Epithelial cell of proximal tubule (primary cell): Measurements from ENCODE around the gene LRRC37A. TPM values are rescaled to one million over a fixed set of nuclear protein-coding genes. Genes with fewer than 3 reads are reported as not detected.

ENCODE experiments used
- total RNA-seq: library from RNA; depleted of rRNA; stranded (reverse); fragments of >200 nt; gene quantifications from 2 replicates; pipeline ENCODE4 v1.2.3, GENCODE V29; 2015

Gene LRRC37A
- total RNA-seq, 1 donor from 2014 or later: 2.4 TPM

Other genes starting within 250 kb of the LRRC37A start
- gene KANSL1, start 101.7 kb upstream of the LRRC37A start, total RNA-seq: 21.1 and 33.2 TPM in 2 replicates
- 10.2 and 10.3 TPM in 2 replicates for gene ARL17B, start 66.6 kb downstream of the LRRC37A start, total RNA-seq
- gene LRRC37A2, start 217.3 kb downstream of the LRRC37A start, total RNA-seq: 2.0 TPM in 2 replicates